ENCODE results near the gene MEGF6.

Gene MEGF6

DNA sequence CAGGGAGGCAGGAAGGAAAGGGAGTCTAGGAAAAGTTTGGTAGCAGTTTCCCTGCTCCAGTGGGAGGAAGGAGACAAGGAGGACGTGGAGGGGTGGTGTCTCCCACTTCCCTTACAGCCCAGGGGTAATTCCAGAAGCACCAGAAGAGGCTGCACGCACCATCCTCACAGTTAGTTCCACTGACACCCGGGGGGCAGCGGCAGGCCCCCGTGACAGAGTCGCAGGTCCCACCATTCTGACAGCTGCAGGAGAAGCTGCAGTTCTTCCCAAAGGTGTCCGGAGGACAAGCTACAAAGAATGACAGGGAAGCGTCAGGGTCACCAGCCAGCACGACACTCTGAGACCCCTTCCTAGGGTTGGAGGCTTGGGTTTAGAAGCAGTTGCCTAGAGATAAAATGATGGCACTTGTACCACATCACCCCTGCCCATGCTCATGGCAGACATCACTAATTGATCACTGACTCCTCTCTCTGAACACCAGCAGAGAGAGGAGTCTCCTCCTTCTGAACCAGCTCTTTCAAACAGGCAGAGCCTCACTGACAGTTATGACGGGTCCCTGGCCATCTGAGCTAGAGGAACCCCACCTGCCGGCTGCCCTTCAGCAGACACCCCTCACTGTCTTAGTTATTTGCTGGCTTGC lies 103.6 kb downstream of the MEGF6 start:
- ATAC-seq: no peak
- TF ChIP-seq SNAI2 (CRISPR knock-in tag; IDR thresholded peaks at IDR 0.05) (no peak), TOX (CRISPR knock-in tag; IDR thresholded peaks at IDR 0.05; ENCODE audit: borderline replicate concordance) (no peak), GLIS3 (CRISPR knock-in tag; IDR thresholded peaks at IDR 0.05) (no peak), ZNF70 (CRISPR knock-in tag; IDR thresholded peaks at IDR 0.05) (no peak), PPARA (CRISPR knock-in tag; IDR thresholded peaks at IDR 0.05; ENCODE audit: borderline replicate concordance) (no peak), ZFP3 (CRISPR knock-in tag; IDR thresholded peaks at IDR 0.05) (no peak), RARB (CRISPR knock-in tag; IDR thresholded peaks at IDR 0.05) (no peak), OSR1 (CRISPR knock-in tag; IDR thresholded peaks at IDR 0.05) (no peak), ZNF8 (CRISPR knock-in tag; IDR thresholded peaks at IDR 0.05) (no peak), ISL1 (CRISPR knock-in tag; IDR thresholded peaks at IDR 0.05) (no peak), ARNTL (CRISPR knock-in tag; IDR thresholded peaks at IDR 0.05; ENCODE audit: borderline replicate concordance, low read depth) (no peak), ZFP30 (CRISPR knock-in tag; IDR thresholded peaks at IDR 0.05) (no peak), ZNF565 (CRISPR knock-in tag; conservative IDR thresholded peaks at IDR 0.05; ENCODE audit: low read depth) (no peak)
- TF ChIP-seq, protein P1, sequence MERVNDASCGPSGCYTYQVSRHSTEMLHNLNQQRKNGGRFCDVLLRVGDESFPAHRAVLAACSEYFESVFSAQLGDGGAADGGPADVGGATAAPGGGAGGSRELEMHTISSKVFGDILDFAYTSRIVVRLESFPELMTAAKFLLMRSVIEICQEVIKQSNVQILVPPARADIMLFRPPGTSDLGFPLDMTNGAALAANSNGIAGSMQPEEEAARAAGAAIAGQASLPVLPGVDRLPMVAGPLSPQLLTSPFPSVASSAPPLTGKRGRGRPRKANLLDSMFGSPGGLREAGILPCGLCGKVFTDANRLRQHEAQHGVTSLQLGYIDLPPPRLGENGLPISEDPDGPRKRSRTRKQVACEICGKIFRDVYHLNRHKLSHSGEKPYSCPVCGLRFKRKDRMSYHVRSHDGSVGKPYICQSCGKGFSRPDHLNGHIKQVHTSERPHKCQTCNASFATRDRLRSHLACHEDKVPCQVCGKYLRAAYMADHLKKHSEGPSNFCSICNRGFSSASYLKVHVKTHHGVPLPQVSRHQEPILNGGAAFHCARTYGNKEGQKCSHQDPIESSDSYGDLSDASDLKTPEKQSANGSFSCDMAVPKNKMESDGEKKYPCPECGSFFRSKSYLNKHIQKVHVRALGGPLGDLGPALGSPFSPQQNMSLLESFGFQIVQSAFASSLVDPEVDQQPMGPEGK (CRISPR knock-in tag; IDR thresholded peaks at IDR 0.05; ENCODE audit: borderline replicate concordance): no peak
- TF ChIP-seq, protein P2, sequence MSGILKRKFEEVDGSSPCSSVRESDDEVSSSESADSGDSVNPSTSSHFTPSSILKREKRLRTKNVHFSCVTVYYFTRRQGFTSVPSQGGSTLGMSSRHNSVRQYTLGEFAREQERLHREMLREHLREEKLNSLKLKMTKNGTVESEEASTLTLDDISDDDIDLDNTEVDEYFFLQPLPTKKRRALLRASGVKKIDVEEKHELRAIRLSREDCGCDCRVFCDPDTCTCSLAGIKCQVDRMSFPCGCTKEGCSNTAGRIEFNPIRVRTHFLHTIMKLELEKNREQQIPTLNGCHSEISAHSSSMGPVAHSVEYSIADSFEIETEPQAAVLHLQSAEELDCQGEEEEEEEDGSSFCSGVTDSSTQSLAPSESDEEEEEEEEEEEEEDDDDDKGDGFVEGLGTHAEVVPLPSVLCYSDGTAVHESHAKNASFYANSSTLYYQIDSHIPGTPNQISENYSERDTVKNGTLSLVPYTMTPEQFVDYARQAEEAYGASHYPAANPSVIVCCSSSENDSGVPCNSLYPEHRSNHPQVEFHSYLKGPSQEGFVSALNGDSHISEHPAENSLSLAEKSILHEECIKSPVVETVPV (CRISPR knock-in tag; IDR thresholded peaks at IDR 0.05): no peak
- TF ChIP-seq, protein P3, sequence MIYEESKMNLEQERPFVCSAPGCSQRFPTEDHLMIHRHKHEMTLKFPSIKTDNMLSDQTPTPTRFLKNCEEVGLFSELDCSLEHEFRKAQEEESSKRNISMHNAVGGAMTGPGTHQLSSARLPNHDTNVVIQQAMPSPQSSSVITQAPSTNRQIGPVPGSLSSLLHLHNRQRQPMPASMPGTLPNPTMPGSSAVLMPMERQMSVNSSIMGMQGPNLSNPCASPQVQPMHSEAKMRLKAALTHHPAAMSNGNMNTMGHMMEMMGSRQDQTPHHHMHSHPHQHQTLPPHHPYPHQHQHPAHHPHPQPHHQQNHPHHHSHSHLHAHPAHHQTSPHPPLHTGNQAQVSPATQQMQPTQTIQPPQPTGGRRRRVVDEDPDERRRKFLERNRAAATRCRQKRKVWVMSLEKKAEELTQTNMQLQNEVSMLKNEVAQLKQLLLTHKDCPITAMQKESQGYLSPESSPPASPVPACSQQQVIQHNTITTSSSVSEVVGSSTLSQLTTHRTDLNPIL (CRISPR knock-in tag; IDR thresholded peaks at IDR 0.05; ENCODE audit: low read depth): no peak
- TF ChIP-seq, protein P4, sequence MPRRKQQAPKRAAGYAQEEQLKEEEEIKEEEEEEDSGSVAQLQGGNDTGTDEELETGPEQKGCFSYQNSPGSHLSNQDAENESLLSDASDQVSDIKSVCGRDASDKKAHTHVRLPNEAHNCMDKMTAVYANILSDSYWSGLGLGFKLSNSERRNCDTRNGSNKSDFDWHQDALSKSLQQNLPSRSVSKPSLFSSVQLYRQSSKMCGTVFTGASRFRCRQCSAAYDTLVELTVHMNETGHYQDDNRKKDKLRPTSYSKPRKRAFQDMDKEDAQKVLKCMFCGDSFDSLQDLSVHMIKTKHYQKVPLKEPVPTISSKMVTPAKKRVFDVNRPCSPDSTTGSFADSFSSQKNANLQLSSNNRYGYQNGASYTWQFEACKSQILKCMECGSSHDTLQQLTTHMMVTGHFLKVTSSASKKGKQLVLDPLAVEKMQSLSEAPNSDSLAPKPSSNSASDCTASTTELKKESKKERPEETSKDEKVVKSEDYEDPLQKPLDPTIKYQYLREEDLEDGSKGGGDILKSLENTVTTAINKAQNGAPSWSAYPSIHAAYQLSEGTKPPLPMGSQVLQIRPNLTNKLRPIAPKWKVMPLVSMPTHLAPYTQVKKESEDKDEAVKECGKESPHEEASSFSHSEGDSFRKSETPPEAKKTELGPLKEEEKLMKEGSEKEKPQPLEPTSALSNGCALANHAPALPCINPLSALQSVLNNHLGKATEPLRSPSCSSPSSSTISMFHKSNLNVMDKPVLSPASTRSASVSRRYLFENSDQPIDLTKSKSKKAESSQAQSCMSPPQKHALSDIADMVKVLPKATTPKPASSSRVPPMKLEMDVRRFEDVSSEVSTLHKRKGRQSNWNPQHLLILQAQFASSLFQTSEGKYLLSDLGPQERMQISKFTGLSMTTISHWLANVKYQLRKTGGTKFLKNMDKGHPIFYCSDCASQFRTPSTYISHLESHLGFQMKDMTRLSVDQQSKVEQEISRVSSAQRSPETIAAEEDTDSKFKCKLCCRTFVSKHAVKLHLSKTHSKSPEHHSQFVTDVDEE (CRISPR knock-in tag; IDR thresholded peaks at IDR 0.05): no peak

DNA sequence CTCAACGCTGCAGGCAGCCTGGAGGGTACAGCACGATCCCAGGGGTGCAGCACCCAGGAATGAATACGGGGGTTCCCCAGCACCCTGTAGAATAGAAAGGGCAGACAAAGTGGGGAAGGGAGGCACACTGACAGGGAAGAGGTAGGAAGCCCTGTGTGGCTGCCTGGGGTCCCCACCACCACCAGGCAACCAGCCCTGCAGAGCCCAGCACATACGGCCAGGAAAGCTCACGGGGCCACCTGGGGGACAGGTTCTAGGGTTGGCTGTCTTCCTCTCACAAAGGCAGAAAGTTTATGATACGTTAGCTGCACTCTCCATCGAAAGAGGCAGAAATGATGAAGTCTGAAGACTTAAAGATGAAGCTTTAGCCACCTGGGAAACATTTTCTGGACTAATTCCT lies 104.4 kb downstream of the MEGF6 start:
- ATAC-seq: no peak
- no peak for TF ChIP-seq CSDC2 (CRISPR knock-in tag; IDR thresholded peaks at IDR 0.05)
- TF ChIP-seq ARNTL (CRISPR knock-in tag; IDR thresholded peaks at IDR 0.05; ENCODE audit: borderline replicate concordance, low read depth): no peak
- TF ChIP-seq ZC3H10 (CRISPR knock-in tag; IDR thresholded peaks at IDR 0.05): no peak

DNA sequence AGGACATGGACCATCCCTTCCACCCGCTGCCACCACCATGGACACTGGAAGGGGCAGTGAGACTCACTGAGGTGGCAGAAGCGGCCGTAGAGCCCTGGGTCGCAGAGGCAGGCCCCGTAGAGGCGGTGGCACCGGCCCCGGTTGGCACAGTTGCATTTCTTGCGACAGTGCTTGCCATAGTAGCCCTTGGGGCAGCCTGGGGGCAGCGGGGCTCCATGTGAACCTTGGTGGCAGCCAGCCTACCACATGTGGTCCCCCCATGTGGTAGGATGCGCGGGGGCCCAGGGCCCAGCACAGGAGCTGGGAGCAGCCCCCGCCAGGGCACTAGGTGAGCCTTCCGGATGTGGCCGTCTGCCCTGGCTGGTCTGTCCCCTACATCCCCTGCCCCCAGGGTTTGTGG lies 105.3 kb downstream of the MEGF6 start:
- no peak for ATAC-seq

More for the DNA sequence above, 105.3 kb downstream of the MEGF6 start:
- TF ChIP-seq ZNF565 (CRISPR knock-in tag; conservative IDR thresholded peaks at IDR 0.05; ENCODE audit: low read depth) (no peak), TCF4 (CRISPR knock-in tag; IDR thresholded peaks at IDR 0.05; ENCODE audit: borderline replicate concordance) (no peak), SNAI2 (CRISPR knock-in tag; IDR thresholded peaks at IDR 0.05) (no peak), ZNF70 (CRISPR knock-in tag; IDR thresholded peaks at IDR 0.05) (no peak), ZNF8 (CRISPR knock-in tag; IDR thresholded peaks at IDR 0.05) (no peak), PPARA (CRISPR knock-in tag; IDR thresholded peaks at IDR 0.05; ENCODE audit: borderline replicate concordance) (no peak), ZC3H10 (CRISPR knock-in tag; IDR thresholded peaks at IDR 0.05) (no peak), ZFP3 (CRISPR knock-in tag; IDR thresholded peaks at IDR 0.05) (no peak)
- TF ChIP-seq, protein P2 (CRISPR knock-in tag; IDR thresholded peaks at IDR 0.05): no peak
- TF ChIP-seq, protein P5, sequence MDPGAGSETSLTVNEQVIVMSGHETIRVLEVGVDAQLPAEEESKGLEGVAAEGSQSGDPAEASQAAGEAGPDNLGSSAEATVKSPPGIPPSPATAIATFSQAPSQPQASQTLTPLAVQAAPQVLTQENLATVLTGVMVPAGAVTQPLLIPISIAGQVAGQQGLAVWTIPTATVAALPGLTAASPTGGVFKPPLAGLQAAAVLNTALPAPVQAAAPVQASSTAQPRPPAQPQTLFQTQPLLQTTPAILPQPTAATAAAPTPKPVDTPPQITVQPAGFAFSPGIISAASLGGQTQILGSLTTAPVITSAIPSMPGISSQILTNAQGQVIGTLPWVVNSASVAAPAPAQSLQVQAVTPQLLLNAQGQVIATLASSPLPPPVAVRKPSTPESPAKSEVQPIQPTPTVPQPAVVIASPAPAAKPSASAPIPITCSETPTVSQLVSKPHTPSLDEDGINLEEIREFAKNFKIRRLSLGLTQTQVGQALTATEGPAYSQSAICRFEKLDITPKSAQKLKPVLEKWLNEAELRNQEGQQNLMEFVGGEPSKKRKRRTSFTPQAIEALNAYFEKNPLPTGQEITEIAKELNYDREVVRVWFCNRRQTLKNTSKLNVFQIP (CRISPR knock-in tag; IDR thresholded peaks at IDR 0.05; ENCODE audit: borderline replicate concordance, low read depth): no peak

Measured in SK-N-SH treated with all-trans-retinoic acid at 6 μM for 48 hours (cell line).